ENCODE measurements around the gene GJB4.
A peak's percentile ranks its signal among the peaks of the same experiment; 100 is the strongest.

The GJB4 gene

GRCh38 chr1:34739613-34740012 is 19.9 kb upstream of the GJB4 start:
- Mint-ChIP-seq H3K4me1 (no peaks in the 10 kb centered on the region), H3K27me3 (peaks cover 2% of the 10 kb centered on the region), H3K9me3 (no peaks in the 10 kb centered on the region), H3K4me3 (no peak overlapping the region), H3K36me3 (no peaks in the 10 kb centered on the region), H3K27ac (no peak overlapping the region)
- DNase-seq (ENCODE audit: low spot score in 2 of 2) (no peak), ATAC-seq (ENCODE audit: low read depth) (no peak)

DNA sequence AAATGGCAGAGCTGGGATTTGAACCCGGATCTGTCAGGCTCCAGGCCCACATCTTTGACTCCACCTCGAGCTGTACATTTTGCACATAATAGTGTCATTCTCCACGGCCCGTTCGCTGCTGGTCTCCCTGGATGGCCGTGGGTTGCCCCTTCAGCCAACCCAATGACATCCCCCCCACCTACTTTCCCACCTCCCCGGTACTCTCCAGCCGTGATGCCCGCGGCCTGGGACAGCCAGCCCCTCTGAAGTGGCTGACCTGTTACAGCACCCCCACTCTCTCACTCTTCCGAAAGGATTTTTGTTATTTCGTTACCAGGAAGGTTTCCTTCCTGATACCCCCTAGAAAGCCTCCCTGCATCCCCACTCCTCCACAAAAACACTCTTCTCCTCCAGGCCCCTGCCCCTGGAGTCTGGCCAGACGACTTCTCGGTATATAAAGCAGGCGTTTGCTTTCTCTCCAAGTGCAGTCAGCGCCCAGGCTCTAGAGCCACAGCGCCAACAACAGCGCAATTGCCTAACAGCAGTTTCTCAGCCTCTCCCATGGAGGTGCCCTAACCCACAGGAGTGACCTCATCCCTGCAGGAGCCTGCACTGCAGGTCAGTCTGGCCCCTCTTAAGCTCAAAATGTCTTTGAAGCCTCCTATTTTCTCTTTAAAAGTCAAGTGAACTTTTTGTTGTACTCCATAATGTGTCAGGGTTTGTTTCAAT is 19.2 kb upstream of the GJB4 start:
- DNase-seq (ENCODE audit: low spot score in 2 of 2) (no peak), ATAC-seq (ENCODE audit: low read depth) (no peak)
- no peaks in the 10 kb centered on the region for H3K9me3 Mint-ChIP-seq
- H3K27ac Mint-ChIP-seq: no peak overlapping the region
- H3K27me3 Mint-ChIP-seq: peaks cover 2% of the 10 kb centered on the region
- H3K36me3 Mint-ChIP-seq: no peaks in the 10 kb centered on the region
- H3K4me3 Mint-ChIP-seq: no peak overlapping the region
- no peaks in the 10 kb centered on the region for H3K4me1 Mint-ChIP-seq

- Mint-ChIP-seq H3K9me3 (no peaks in the 10 kb centered on the region), H3K4me3 (no peak overlapping the region), H3K27ac (no peak overlapping the region), H3K4me1 (no peaks in the 10 kb centered on the region), H3K27me3 (peaks cover 5% of the 10 kb centered on the region), H3K36me3 (no peaks in the 10 kb centered on the region)
- ATAC-seq (ENCODE audit: low read depth) (peak; percentile 91), DNase-seq (ENCODE audit: low spot score in 2 of 2) (peak; percentile 71 to 80)
Measured at GRCh38 chr1:34742667-34743270, 16.8 kb upstream of the GJB4 start.

DNA sequence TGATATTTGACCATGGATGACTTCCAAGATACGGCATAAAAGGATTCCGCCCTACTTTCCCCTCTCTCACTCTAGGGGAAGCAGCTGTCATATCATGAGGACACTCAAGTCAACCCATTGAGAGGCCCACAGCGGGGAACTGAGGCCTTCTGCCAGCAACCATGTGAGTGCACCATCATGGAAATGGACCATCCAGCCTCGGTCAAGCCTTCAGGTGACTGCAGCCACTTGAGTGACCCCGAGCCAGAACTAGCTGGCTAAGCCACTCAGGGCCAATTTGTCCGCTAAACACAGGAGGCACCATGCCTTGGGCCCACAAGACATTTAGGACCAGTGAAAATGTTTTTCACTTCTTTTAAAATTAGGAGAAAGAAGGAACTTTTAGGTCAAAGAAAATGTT is 15.8 kb upstream of the GJB4 start:
- Mint-ChIP-seq H3K27ac (no peak overlapping the region), H3K4me1 (no peaks in the 10 kb centered on the region), H3K4me3 (no peak overlapping the region), H3K27me3 (peaks cover 9% of the 10 kb centered on the region), H3K9me3 (no peaks in the 10 kb centered on the region), H3K36me3 (no peaks in the 10 kb centered on the region)
- ATAC-seq (ENCODE audit: low read depth): no peak
- DNase-seq (ENCODE audit: low spot score in 2 of 2): no peak

- no peaks in the 10 kb centered on the region for H3K36me3 Mint-ChIP-seq
- H3K4me3 Mint-ChIP-seq: no peak overlapping the region
- ATAC-seq (ENCODE audit: low read depth) (no peak), DNase-seq (ENCODE audit: low spot score in 2 of 2) (no peak)
- no peak overlapping the region for H3K27ac Mint-ChIP-seq
- H3K4me1 Mint-ChIP-seq: no peaks in the 10 kb centered on the region
- peaks cover 10% of the 10 kb centered on the region for H3K27me3 Mint-ChIP-seq
- H3K9me3 Mint-ChIP-seq: no peaks in the 10 kb centered on the region
Measured at GRCh38 chr1:34744851-34745250, 14.7 kb upstream of the GJB4 start.

GRCh38 chr1:34745666-34746065 is 13.9 kb upstream of the GJB4 start:
- no peaks in the 10 kb centered on the region for H3K9me3 Mint-ChIP-seq

GRCh38 chr1:34746101-34746500 is 13.4 kb upstream of the GJB4 start:
- ATAC-seq (ENCODE audit: low read depth) (no peak), DNase-seq (ENCODE audit: low spot score in 2 of 2) (no peak)
- Mint-ChIP-seq H3K4me1 (no peaks in the 10 kb centered on the region), H3K27ac (no peak overlapping the region), H3K4me3 (no peak overlapping the region), H3K9me3 (no peaks in the 10 kb centered on the region), H3K36me3 (no peaks in the 10 kb centered on the region), H3K27me3 (peaks cover 12% of the 10 kb centered on the region)

More at GRCh38 chr1:34745666-34746065, 13.9 kb upstream of the GJB4 start:
- H3K27me3 Mint-ChIP-seq: peaks cover 10% of the 10 kb centered on the region
- ATAC-seq (ENCODE audit: low read depth) (no peak), DNase-seq (ENCODE audit: low spot score in 2 of 2) (no peak)
- H3K4me3 Mint-ChIP-seq: no peak overlapping the region
- H3K4me1 Mint-ChIP-seq: no peaks in the 10 kb centered on the region
- no peak overlapping the region for H3K27ac Mint-ChIP-seq
- H3K36me3 Mint-ChIP-seq: no peaks in the 10 kb centered on the region

DNA sequence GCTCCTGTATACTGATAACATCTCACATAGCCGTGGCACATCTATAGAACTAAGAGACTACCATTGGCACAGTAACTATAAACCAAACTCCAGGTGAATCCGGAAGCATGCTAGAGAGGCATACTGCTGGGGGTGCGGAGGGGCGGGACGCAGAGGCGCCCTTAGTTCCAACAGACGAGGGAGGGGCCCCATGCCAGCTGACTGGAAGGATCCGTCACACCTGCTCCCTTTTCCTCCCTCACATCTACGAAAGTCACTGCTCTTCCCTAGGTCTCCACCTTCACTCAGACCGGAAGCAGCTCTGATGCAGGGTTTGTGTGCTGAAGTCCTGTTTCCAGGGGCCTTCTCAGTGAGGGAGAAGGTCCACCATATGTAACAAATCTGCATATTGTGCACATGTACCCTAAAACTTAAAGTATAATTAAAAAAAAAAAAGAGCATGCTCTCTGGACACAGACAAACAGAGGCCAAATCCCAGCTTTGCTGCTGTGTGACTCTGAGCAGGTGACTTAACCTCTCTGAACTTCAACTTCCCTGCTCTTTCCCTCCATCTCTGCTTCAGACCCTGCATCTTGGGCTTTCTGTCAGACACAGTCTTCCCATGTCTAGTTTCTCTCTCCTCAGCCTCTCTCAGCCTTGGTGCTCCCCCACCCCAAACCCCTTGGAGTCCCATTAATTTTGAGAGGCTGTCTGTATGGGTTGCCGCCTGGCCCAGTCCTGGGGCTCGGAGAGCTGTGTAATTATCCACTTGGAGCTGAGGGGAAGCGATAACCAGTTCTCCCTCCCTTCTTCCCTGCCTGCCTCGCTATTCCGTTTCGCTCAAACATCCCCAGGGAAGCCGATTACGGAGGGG is 12.5 kb upstream of the GJB4 start:
- Mint-ChIP-seq H3K36me3 (no peaks in the 10 kb centered on the region), H3K4me1 (no peaks in the 10 kb centered on the region), H3K4me3 (no peak overlapping the region), H3K27me3 (peaks cover 12% of the 10 kb centered on the region), H3K27ac (no peak overlapping the region), H3K9me3 (no peaks in the 10 kb centered on the region)
- DNase-seq (ENCODE audit: low spot score in 2 of 2): no peak
- no peak for ATAC-seq (ENCODE audit: low read depth)

- ATAC-seq (ENCODE audit: low read depth) (no peak), DNase-seq (ENCODE audit: low spot score in 2 of 2) (no peak)
- H3K27ac Mint-ChIP-seq: no peak overlapping the region
- no peaks in the 10 kb centered on the region for H3K4me1 Mint-ChIP-seq
- peaks cover 12% of the 10 kb centered on the region for H3K27me3 Mint-ChIP-seq
- H3K4me3 Mint-ChIP-seq: no peak overlapping the region
- H3K9me3 Mint-ChIP-seq: no peaks in the 10 kb centered on the region
- no peaks in the 10 kb centered on the region for H3K36me3 Mint-ChIP-seq
Measured at GRCh38 chr1:34747638-34747941, 11.9 kb upstream of the GJB4 start.

GRCh38 chr1:34749992-34750391 is 9.5 kb upstream of the GJB4 start:
- Mint-ChIP-seq H3K4me3 (no peak overlapping the region), H3K4me1 (no peaks in the 10 kb centered on the region), H3K9me3 (peaks cover 4% of the 10 kb centered on the region), H3K36me3 (no peaks in the 10 kb centered on the region), H3K27me3 (peaks cover 16% of the 10 kb centered on the region), H3K27ac (no peak overlapping the region)
- DNase-seq (ENCODE audit: low spot score in 2 of 2): no peak
- ATAC-seq (ENCODE audit: low read depth): no peak

- no peaks in the 10 kb centered on the region for H3K36me3 Mint-ChIP-seq
Measured at GRCh38 chr1:34750610-34751009, 8.9 kb upstream of the GJB4 start.

GRCh38 chr1:34753163-34753562 is 6.4 kb upstream of the GJB4 start:
- Mint-ChIP-seq H3K36me3 (no peaks in the 10 kb centered on the region), H3K27me3 (peaks cover 13% of the 10 kb centered on the region), H3K4me3 (no peak overlapping the region), H3K4me1 (no peaks in the 10 kb centered on the region), H3K9me3 (peaks cover 4% of the 10 kb centered on the region), H3K27ac (no peak overlapping the region)
- ATAC-seq (ENCODE audit: low read depth): no peak
- DNase-seq (ENCODE audit: low spot score in 2 of 2): no peak

More at GRCh38 chr1:34750610-34751009, 8.9 kb upstream of the GJB4 start:
- Mint-ChIP-seq H3K27ac (no peak overlapping the region), H3K4me1 (no peaks in the 10 kb centered on the region), H3K9me3 (peaks cover 4% of the 10 kb centered on the region), H3K27me3 (peaks cover 16% of the 10 kb centered on the region), H3K4me3 (no peak overlapping the region)
- DNase-seq (ENCODE audit: low spot score in 2 of 2) (no peak), ATAC-seq (ENCODE audit: low read depth) (no peak)

DNA sequence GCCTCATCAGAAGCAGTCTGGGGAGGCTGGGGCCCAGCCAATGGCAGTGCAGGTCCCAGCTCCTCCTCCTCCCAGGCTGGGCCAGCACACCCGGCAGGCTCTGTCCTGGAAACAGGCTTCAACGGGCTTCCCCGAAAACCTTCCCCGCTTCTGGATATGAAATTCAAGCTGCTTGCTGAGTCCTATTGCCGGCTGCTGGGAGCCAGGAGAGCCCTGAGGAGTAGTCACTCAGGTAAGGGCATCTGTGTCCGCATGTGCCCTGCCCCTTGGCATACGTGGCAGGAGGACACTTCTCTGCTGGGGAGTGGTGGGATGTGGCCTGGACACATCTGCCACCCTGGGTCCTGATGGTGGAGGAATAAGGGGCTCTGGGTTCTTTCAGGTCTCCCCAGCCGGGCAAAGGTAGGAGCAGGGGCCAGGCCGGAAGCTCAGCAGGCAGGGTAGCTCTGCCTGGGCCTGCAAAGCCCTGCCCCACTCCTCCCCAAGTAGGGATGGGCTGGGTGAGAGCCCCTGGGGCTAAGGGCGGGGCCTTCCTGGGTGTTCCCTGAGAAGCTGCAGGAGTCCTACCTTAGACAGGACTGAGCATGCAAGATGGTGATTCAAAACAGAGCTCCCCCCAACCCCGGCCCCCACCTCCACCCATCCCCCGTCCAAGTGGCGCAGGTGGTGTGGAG is 4.4 kb upstream of the GJB4 start, which contains the start of gene GJB5:
Gene GJB5 (plus strand): TSS at position 84 of the 674 bp plus-strand sequence. CDS start 2,284 bp downstream, outside the sequence.
- no peak for ATAC-seq (ENCODE audit: low read depth)
- no peak within 1 kb of the TSS for H3K27ac Mint-ChIP-seq
- peaks cover 4% of the 10 kb centered on the region for H3K9me3 Mint-ChIP-seq

GRCh38 chr1:34755961-34756360 is 3.6 kb upstream of the GJB4 start:
- DNase-seq (ENCODE audit: low spot score in 2 of 2) (no peak), ATAC-seq (ENCODE audit: low read depth) (no peak)
- Mint-ChIP-seq H3K36me3 (no peaks in the 10 kb centered on the region), H3K4me1 (no peaks in the 10 kb centered on the region), H3K27ac (no peak overlapping the region), H3K4me3 (no peak overlapping the region), H3K27me3 (peaks cover 13% of the 10 kb centered on the region), H3K9me3 (peaks cover 4% of the 10 kb centered on the region)

More for the DNA sequence above, 4.4 kb upstream of the GJB4 start, which contains the start of gene GJB5:
- Mint-ChIP-seq H3K36me3 (no peaks in the 10 kb centered on the region), H3K27me3 (peaks cover 14% of the 10 kb centered on the region), H3K4me1 (no peaks in the 10 kb centered on the region), H3K4me3 (no peak within 1 kb of the TSS)
- no peak for DNase-seq (ENCODE audit: low spot score in 2 of 2)
